NCI-H187 (cell line): Measurements from ENCODE around the gene DOC2B.
A peak's percentile ranks its signal among the peaks of the same experiment; 100 is the strongest.
"Not testable (repeated sequence)": the region's sequence is repeated elsewhere in the genome, so short reads cannot be mapped to it uniquely, and the experiment has no call there.

Experiments
- DNase-seq, 2 experiments: peaks; one replicate each; lab custom pipeline; 2025; lab: John Stamatoyannopoulos, UW

The DOC2B gene

DNA sequence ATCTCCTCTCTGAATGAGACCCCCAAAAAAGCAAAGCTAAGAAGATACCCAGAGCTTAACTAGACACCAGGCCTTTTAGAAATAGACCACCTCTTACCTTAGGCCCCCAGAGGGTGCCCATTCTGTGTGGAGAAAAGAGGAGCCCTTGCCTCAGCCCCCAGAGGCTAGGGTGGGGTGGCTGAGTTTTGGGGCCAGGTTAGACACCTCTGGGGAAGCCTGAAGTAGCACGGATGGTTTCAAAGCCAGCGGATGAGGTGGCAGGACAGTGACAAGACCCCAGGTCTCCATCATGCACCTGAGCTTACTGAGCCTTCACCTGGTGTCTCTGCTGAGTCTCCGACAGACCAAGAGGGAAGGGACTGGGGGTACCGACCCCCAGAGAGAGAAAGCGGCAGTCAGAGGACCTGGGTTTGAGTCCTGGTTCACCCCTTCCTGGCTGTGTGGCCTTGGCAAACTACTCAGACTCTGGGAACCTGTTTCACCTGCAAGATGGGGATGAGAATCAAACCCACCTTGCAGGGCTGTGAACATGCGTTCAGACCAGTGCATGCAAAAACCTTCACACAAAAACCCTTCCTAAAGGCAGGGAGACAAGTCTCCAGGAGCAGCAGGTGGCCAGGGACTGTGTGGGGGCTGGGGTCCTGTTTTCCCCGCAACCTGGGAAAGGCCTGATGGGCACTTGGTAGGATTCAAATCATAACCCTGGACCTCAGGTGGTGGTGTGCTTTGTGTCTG, 36.3 kb downstream of the DOC2B start:
- no peak for DNase-seq

GRCh38 chr17:143785-144281, 37.6 kb downstream of the DOC2B start:
- DNase-seq, result peak; percentile 10 to 33

GRCh38 chr17:142876-143784, 38.3 kb downstream of the DOC2B start:
- DNase-seq, result no peak

DNA sequence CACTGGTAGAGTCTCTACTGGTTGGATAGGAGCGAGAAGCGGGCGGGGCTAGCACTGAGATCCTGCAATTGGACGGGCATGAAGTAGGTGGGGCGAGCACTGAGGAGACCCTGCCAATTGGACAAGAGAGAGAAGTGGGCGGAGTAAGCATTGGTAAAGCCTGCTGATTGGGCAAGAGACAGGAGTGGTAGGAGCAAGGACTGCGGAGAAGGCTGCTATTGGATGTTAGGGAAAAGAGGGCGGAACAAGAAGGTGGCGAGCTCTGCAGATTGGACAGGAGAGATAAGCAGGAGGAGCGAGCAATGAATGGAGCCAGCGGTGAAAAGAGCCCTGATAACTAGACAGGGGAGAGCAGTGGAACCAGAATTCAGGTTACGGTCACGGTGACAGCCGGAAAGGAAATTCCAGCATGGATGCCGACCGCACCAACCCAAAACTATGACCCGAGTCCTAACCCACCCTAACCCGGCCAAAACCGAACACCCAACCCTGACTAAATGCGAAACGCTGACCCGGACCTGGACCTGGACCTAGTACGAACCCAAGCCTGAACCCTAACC, 39.3 kb downstream of the DOC2B start:
- no peak for DNase-seq

GRCh38 chr17:139401-140205, 41.8 kb downstream of the DOC2B start:
- not testable (repeated sequence) for DNase-seq

DNA sequence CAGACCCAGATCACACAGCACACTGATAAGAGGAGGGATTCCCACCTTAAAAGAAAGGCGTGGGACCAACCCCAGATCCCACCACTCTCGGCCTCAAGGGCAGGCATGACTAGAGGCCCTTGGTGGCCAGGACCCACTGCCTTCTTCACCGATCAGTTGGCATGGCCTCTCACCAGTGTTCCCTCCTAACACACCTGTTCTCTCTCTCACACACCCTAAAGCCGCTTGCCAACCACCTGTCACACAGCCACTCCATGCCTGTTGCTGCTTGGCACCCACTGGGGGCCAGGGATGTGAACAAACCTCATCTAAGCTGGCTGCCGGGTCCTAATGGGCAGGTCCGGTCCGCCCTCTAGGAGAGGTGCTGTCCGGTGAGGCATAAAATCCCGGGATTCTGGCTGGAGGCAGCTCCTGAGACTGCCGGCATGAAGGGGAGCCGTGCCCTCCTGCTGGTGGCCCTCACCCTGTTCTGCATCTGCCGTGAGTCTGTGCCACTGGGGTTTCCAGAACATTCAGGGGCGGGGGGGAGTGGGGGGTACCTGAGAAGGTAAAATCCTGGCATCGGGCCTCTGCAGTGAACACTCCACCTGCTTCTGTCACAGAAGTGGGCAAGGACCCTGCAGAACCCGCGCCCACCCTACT, 44.2 kb downstream of the DOC2B start, which contains the start of gene SCGB1C2:
SCGB1C2 (plus strand) TSS at position 404 of the 642 bp plus-strand sequence; CDS start at position 426, 22 bp downstream.
- DNase-seq, result not testable (repeated sequence)

GRCh38 chr17:136531-136930, 44.9 kb downstream of the DOC2B start:
- not testable (repeated sequence) for DNase-seq

DNA sequence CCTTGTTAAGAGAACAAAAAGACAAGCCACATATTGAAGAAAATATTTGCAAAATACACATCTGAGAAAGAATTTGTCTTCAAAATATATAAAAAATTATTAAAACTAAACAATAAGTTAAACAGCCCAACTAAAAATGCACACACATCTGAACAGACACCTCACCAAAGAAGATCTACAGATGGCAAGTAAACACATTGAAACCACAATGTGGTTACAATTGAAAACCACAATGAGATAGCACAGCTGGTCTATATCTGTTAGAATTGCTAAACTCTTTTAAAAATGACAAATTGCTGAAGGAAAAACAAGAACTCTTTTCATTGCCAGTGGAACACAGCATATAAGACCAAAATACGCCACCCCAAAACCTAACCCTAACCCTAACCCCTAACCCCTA, 45.6 kb downstream of the DOC2B start:
- DNase-seq, result not testable (repeated sequence)

GRCh38 chr17:135022-135421, 46.4 kb downstream of the DOC2B start:
- not testable (repeated sequence) for DNase-seq

DNA sequence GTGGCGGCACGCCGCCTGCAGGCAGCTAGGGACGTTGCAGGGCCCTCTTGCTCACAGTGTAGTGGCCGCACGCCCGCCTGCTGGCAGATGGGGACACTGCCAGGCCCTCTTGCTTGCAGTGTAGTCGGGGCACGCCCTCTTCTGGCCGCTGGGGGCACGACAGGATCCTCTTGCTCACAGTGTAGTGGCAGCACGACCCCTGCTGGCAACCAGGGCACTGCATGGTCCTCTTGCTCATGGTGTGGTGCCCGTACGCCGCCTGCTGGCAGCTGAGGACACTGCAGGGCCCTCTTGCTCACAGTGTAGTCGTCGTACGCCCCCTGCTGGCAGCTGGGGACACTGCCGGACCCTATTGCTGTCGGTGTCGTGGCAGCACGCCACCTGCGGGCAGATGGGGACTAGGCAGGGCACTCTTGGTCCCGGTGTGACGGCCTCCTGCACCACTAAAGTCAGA, 47.1 kb downstream of the DOC2B start:
- DNase-seq, result not testable (repeated sequence)

GRCh38 chr17:133932-134331, 47.5 kb downstream of the DOC2B start:
- DNase-seq, result not testable (repeated sequence)

DNA sequence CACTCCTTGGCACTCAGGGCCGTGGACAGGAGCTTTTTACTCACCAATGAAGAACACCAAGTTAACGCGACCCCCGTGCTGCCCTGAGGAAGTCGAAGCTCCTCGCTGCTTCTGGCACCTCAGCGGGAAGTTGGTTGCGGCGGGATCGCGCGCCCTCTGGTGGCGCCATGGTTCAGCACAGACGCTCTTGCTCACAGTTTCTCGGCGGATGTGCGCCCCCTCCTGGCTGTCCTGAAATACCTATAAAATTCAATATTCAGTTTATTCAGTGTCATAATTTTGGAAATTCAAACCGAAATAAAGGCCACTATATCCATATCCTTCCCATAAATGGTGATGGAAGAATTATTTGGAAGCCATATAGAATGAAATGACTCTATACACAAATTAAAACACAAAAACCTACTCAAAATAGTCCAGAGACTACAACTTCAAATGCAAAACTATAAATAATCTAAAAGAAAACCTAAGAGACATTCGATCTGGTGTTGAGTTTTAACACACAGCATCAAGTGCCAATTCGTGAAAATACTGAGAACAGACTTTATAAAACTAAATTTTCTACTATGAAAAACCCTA, 63.0 kb downstream of the DOC2B start:
- not testable (repeated sequence) for DNase-seq

DNA sequence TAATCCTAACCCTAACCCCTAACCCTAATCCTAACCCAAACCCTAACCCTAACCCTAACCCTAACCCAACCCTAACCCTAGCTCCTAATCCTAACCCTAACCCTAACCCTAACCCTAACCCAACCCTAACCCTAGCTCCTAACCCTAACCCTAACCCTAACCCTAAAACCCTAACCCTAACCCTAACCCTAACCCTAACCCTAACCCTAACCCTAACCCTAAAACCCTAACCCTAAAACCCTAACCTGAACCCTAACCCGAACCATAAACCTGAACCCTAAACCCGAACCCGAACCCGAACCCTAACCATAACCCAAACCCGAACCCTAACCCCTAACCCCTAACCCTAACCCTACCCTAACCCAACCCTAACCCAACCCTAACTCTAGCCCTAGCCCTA, 68.3 kb downstream of the DOC2B start:
- not testable (repeated sequence) for DNase-seq
